T-cell (primary cell): Measurements from ENCODE around the gene ADAMTS13. TPM values are rescaled to one million over a fixed set of nuclear protein-coding genes. Genes with fewer than 3 reads are reported as not detected.

ENCODE experiments used
- ATAC-seq, 4 experiments: fragments of 200-7000 bp in 3 of 4; fragments of 150-1000 bp in 1 of 4; cut with Tn5 transposase; replicated peaks in 1 of 4; 1 replicate in 3 of 4; 2 replicates in 1 of 4; pipeline ENCODE4 v1.10.0; 2021; ENCODE audit warnings: moderate library complexity in 3 of 4, mild to moderate bottlenecking in 2 of 4, moderate number of reproducible peaks in 1 of 4
- CTCF ChIA-PET, 2 donors: fragments of 300-600 bp; sonication (Branson Sonifier 250); formaldehyde crosslinking; loops; one replicate each; lab custom pipeline; 2022; ENCODE audit warnings: antibody characterized with exemption in 2 of 2; lab: Charles Lee
- POLR2A ChIA-PET, 2 donors: fragments of 300-600 bp; sonication (Branson Sonifier 250); formaldehyde crosslinking; loops; one replicate each; lab custom pipeline; 2022; ENCODE audit warnings: antibody characterized with exemption in 2 of 2; lab: Charles Lee
- DNase-seq, 35 experiments: peaks; one replicate each; pipeline versions ENCODE4 v3.0.0 to v3.0.0-alpha.2; 2013 to 2023
- H3K27ac ChIP-seq: one replicate; pipeline ENCODE4 v1.5.1; 2013; ENCODE audit warnings: low read length
- H3K27me3 ChIP-seq, 2 experiments: replicated peaks in 1 of 2; 1 replicate in 1 of 2; 2 replicates in 1 of 2; pipeline versions ENCODE4 v1.6.1 to v1.7.0; 2013; ENCODE audit warnings: low read length in 1 of 2, mixed read lengths in 1 of 2; ENCODE audit not compliant: control insufficient read depth in 2 of 2, insufficient read depth in 2 of 2; ENCODE audit errors: extremely low read depth in 1 of 2
- H3K36me3 ChIP-seq, 2 donors: 1 replicate in 1 of 2; 2 replicates in 1 of 2; pipeline versions ENCODE4 v1.6.1 to v1.7.0; 2013; ENCODE audit warnings: low read length in 1 of 2; ENCODE audit not compliant: control insufficient read depth in 2 of 2, insufficient read depth in 1 of 2; ENCODE audit errors: extremely low read depth in 1 of 2
- H3K4me1 ChIP-seq, 2 experiments: 1 replicate in 1 of 2; 2 replicates in 1 of 2; pipeline versions ENCODE4 v1.6.1 to v1.7.0; 2013; ENCODE audit warnings: low read length in 2 of 2, mixed read lengths in 1 of 2; ENCODE audit not compliant: insufficient read depth in 2 of 2, control insufficient read depth in 1 of 2; ENCODE audit errors: extremely low read depth in 1 of 2
- H3K4me3 ChIP-seq, 2 donors: 1 replicate in 1 of 2; 2 replicates in 1 of 2; pipeline versions ENCODE4 v1.5.1 to v1.7.0; 2013; ENCODE audit warnings: mild to moderate bottlenecking in 2 of 2, low read length in 1 of 2, moderate library complexity in 1 of 2; ENCODE audit not compliant: control insufficient read depth in 1 of 2; ENCODE audit errors: extremely low read depth in 1 of 2
- H3K9me3 ChIP-seq: 2 replicates; pipeline ENCODE4 v1.7.0; 2013
- H3K27ac Mint-ChIP-seq, 2 donors: one replicate each; pipeline ENCODE4 v1.8.0; 2020 to 2021; ENCODE audit warnings: mild to moderate bottlenecking in 2 of 2, mixed read lengths in 2 of 2
- H3K27me3 Mint-ChIP-seq, 2 donors: one replicate each; pipeline ENCODE4 v1.8.0; 2021 to 2022; ENCODE audit warnings: mixed read lengths in 2 of 2
- H3K36me3 Mint-ChIP-seq: one replicate; pipeline ENCODE4 v1.8.0; 2021; ENCODE audit warnings: mixed read lengths
- H3K4me1 Mint-ChIP-seq, 3 donors: one replicate each; pipeline ENCODE4 v1.8.0; 2020 to 2022; ENCODE audit warnings: mixed read lengths in 3 of 3, mild to moderate bottlenecking in 1 of 3
- H3K4me3 Mint-ChIP-seq, 3 donors: one replicate each; pipeline ENCODE4 v1.8.0; 2020 to 2022; ENCODE audit warnings: mild to moderate bottlenecking in 3 of 3, mixed read lengths in 3 of 3, moderate library complexity in 3 of 3
- H3K9me3 Mint-ChIP-seq, 3 donors: one replicate each; pipeline ENCODE4 v1.8.0; 2020 to 2022; ENCODE audit warnings: mixed read lengths in 3 of 3
- WGBS: methylation state at CpG from one replicate; pipeline ENCODE4 v1.1.5; 2013; ENCODE audit warnings: missing lambda C conversion rate; ENCODE audit not compliant: insufficient coverage; 5-methylcytosine and 5-hydroxymethylcytosine counted together
- total RNA-seq, 35 experiments: library from RNA in 6 of 35; stranded (reverse) in 6 of 35; fragments of 120-200 nt in 1 of 35; gene quantifications; one replicate each; pipeline versions ENCODE4 v1.2.1 to v1.2.4 and lab custom pipeline; 2013 to 2026

ADAMTS13 gene
- total RNA-seq, 5 donors from 2014 or later (not counting 1 experiment from before 2014, with no cell fraction given): 1.3 to 3.3 (median 2.4) TPM

GRCh38 chr9:133472753-133473378, 50.7 kb downstream of the ADAMTS13 start:
- Mint-ChIP-seq H3K4me1 (peaks cover 0 to 7% (median 2%) of the 10 kb centered on the region in 3 donors), H3K4me3 (no peak overlapping the region), H3K27ac (no peak overlapping the region), H3K36me3 (no peaks in the 10 kb centered on the region), H3K9me3 (no peaks in the 10 kb centered on the region), H3K27me3 (no peaks in the 10 kb centered on the region)
- 86% methylated on average over 18 of the region's 19 CpGs for WGBS
- ChIA-PET POLR2A (no interaction called here), CTCF (interaction anchor here in 1 of 2 donors (0.5 kb wide), 1 partner anchor 16 kb away, joined by 5 read pairs; no protein-coding TSS in a partner anchor)
- H3K36me3 ChIP-seq: peaks cover 0 to 12% of the 10 kb centered on the region in 2 donors
- H3K4me3 ChIP-seq: no peak overlapping the region
- DNase-seq (no peak), ATAC-seq (no peak)
- H3K27me3 ChIP-seq: no peaks in the 10 kb centered on the region
- peaks cover 0 to 10% of the 10 kb centered on the region in 2 experiments for H3K4me1 ChIP-seq
- no peaks in the 10 kb centered on the region for H3K9me3 ChIP-seq
- no peak overlapping the region for H3K27ac ChIP-seq

DNA sequence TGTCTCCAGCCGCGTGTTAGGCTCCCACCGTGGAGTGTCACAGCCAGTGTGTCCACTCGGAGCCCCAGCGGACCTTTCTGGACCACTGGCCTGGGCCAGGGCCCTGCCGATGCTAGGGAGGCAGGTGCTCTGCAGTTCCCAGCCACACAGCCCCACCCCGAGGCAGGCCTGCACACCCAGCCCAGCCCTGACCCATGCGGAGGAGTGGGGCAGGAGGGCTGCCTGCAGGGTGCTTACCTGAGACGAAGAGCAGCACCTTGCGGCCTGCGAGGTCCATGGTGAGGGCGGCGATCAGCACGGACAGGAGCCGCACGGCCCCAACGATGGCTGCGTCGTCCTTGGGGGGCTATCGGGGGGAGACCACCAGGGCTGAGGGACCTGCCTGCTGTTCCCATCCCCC, 51.6 kb downstream of the ADAMTS13 start:
- ChIA-PET POLR2A (no interaction called here), CTCF (no interaction called here)
- no peak overlapping the region for H3K27ac Mint-ChIP-seq
- H3K27me3 Mint-ChIP-seq: no peaks in the 10 kb centered on the region
- Histone ChIP-seq H3K4me1 (peaks cover 0 to 19% of the 10 kb centered on the region in 2 experiments), H3K9me3 (no peaks in the 10 kb centered on the region), H3K36me3 (peaks cover 0 to 11% of the 10 kb centered on the region in 2 donors), H3K27ac (no peak overlapping the region), H3K4me3 (no peak overlapping the region), H3K27me3 (no peaks in the 10 kb centered on the region)
- no peaks in the 10 kb centered on the region for H3K36me3 Mint-ChIP-seq
- H3K9me3 Mint-ChIP-seq: no peaks in the 10 kb centered on the region
- no peak overlapping the region for H3K4me3 Mint-ChIP-seq
- H3K4me1 Mint-ChIP-seq: peaks cover 0 to 7% (median 2%) of the 10 kb centered on the region in 3 donors
- DNase-seq: no peak
- no peak for ATAC-seq
- 87% methylated on average over 20 of the region's 20 CpGs for WGBS

GRCh38 chr9:133474215-133474614, 52.0 kb downstream of the ADAMTS13 start:
- POLR2A ChIA-PET: no interaction called here
- H3K27me3 Mint-ChIP-seq: no peaks in the 10 kb centered on the region
- peaks cover 0 to 8% of the 10 kb centered on the region in 2 donors for H3K36me3 ChIP-seq
- H3K4me1 Mint-ChIP-seq: peaks cover under 1 to 7% (median 2%) of the 10 kb centered on the region in 3 donors
- DNase-seq: no peak
- H3K9me3 ChIP-seq: no peaks in the 10 kb centered on the region
- no peak for ATAC-seq
- H3K4me1 ChIP-seq: peaks cover under 1 to 21% of the 10 kb centered on the region in 2 experiments
- H3K9me3 Mint-ChIP-seq: no peaks in the 10 kb centered on the region
- H3K4me3 ChIP-seq: no peak overlapping the region
- peak overlapping the region in 1 of 2 donors; percentile 69 for H3K27ac Mint-ChIP-seq
- CTCF ChIA-PET: interaction anchor here in 1 of 2 donors (0.5 kb wide), 1 partner anchor 101 kb away, joined by 8 read pairs; no protein-coding TSS in a partner anchor
- no peaks in the 10 kb centered on the region for H3K36me3 Mint-ChIP-seq
- H3K27ac ChIP-seq: no peak overlapping the region
- H3K27me3 ChIP-seq: no peaks in the 10 kb centered on the region
- 37% methylated on average over 3 of the region's 5 CpGs for WGBS
- H3K4me3 Mint-ChIP-seq: no peak overlapping the region

DNA sequence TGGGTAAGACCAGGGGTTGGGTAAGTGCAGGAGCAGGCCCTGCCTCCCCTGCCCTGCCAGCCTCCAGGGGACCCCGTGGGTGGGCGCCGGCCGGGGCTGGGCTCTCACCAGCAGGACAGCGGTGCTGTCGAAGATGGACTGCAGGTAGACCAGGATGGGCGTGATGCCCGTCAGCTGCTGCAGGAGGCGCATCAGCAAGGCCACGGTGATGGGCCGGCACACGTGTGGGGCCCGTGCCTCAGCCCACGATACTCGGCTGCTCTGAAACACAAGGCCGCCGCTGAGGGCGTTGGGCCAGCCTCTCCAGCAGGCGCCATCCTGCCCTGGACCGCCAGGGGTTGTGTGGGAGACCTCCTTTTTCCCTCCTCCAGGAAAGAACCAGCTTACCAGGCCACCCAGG, 52.7 kb downstream of the ADAMTS13 start:
- no peaks in the 10 kb centered on the region for H3K27me3 Mint-ChIP-seq
- POLR2A ChIA-PET: no interaction called here
- no peaks in the 10 kb centered on the region for H3K9me3 Mint-ChIP-seq
- Histone ChIP-seq H3K27me3 (no peaks in the 10 kb centered on the region), H3K4me3 (no peak overlapping the region), H3K9me3 (no peaks in the 10 kb centered on the region), H3K4me1 (peaks cover 7 to 28% of the 10 kb centered on the region in 2 experiments), H3K36me3 (peaks cover 0 to 8% of the 10 kb centered on the region in 2 donors), H3K27ac (no peak overlapping the region)
- CTCF ChIA-PET: interaction anchor here in 1 of 2 donors (0.5 kb wide), 2 partner anchors 15 to 101 kb away, joined by 3 to 8 read pairs; partner anchors contain the start of gene CACFD1
- H3K4me3 Mint-ChIP-seq: no peak overlapping the region
- no peak for ATAC-seq
- no peaks in the 10 kb centered on the region for H3K36me3 Mint-ChIP-seq
- peaks cover 6 to 13% (median 6%) of the 10 kb centered on the region in 3 donors for H3K4me1 Mint-ChIP-seq
- 68% methylated on average over 12 of the region's 20 CpGs for WGBS
- DNase-seq: no peak
- no peak overlapping the region for H3K27ac Mint-ChIP-seq

GRCh38 chr9:133475292-133476012, 53.3 kb downstream of the ADAMTS13 start:
- Mint-ChIP-seq H3K36me3 (no peaks in the 10 kb centered on the region), H3K27me3 (no peaks in the 10 kb centered on the region), H3K4me1 (peaks cover 6 to 15% (median 8%) of the 10 kb centered on the region in 3 donors), H3K4me3 (no peak overlapping the region), H3K27ac (no peak overlapping the region), H3K9me3 (no peaks in the 10 kb centered on the region)
- POLR2A ChIA-PET: no interaction called here
- CTCF ChIA-PET: no interaction called here
- no peak overlapping the region for H3K4me3 ChIP-seq
- H3K9me3 ChIP-seq: no peaks in the 10 kb centered on the region
- no peak for DNase-seq
- WGBS: 91% methylated on average over 27 of the region's 27 CpGs
- peaks cover 0 to 8% of the 10 kb centered on the region in 2 donors for H3K36me3 ChIP-seq
- no peak overlapping the region for H3K27ac ChIP-seq
- H3K27me3 ChIP-seq: no peaks in the 10 kb centered on the region
- peaks cover 8 to 30% of the 10 kb centered on the region in 2 experiments for H3K4me1 ChIP-seq
- no peak for ATAC-seq

DNA sequence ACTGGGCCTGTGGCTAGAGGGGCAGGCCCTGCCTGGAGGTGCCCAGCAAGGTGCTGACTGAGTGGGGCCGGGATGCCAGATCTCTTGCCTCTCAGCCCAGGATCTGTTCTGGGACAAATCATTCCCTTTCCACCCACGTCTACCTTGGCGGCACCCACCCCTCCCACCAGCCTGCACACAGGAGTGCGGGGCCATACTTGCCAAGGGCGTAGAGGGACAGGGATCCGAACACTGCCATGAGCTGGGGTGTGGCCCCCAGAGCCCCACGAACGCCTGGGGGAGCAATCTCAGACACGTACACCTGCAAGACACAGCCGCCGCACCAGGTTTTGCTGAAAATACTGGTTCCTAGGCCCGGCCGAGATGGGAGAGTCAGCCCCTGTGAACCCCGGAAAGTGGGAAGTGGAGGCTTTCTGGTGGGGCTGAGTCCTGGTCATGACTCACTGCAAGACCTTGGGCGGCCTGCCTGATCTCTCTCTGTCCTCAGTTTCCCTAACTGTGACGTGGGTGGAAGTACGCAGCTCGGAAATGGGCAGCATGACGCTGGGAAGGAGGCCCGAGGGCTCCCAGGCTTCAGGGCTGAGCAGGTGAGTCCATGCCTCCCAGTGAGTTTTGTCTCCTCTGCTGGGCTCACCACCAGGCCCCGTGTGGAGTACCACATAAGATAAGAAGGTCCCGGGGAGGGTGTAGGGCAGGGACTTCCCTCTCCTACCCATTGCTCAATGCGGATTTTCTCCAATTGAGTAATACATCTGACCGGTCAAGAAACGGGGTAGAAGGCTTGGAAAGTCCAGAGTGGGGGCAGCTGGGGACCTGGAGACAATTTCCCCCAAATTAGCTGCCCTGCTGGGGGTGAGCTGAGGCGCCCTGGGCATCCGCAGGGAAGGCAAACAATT, 54.1 kb downstream of the ADAMTS13 start:
- Mint-ChIP-seq H3K4me1 (peaks cover 6 to 15% (median 8%) of the 10 kb centered on the region in 3 donors), H3K36me3 (no peaks in the 10 kb centered on the region), H3K9me3 (no peaks in the 10 kb centered on the region), H3K27me3 (no peaks in the 10 kb centered on the region), H3K27ac (no peak overlapping the region), H3K4me3 (no peak overlapping the region)
- DNase-seq (no peak), ATAC-seq (no peak)
- POLR2A ChIA-PET: no interaction called here
- 93% methylated on average over 22 of the region's 27 CpGs for WGBS
- no peak overlapping the region for H3K4me3 ChIP-seq
- H3K4me1 ChIP-seq: peaks cover 8 to 30% of the 10 kb centered on the region in 2 experiments
- H3K9me3 ChIP-seq: no peaks in the 10 kb centered on the region
- peaks cover 0 to 8% of the 10 kb centered on the region in 2 donors for H3K36me3 ChIP-seq
- H3K27ac ChIP-seq: no peak overlapping the region
- CTCF ChIA-PET: no interaction called here
- no peaks in the 10 kb centered on the region for H3K27me3 ChIP-seq
